ENCODE data around the gene C16orf89.

The C16orf89 gene

GRCh38 chr16:5031601-5032000 is 34.2 kb downstream of the C16orf89 start:
- TF ChIP-seq ISL1 (CRISPR knock-in tag; IDR thresholded peaks at IDR 0.05) (no peak), OSR1 (CRISPR knock-in tag; IDR thresholded peaks at IDR 0.05) (no peak), CREB5 (CRISPR knock-in tag; IDR thresholded peaks at IDR 0.05; ENCODE audit: low read depth) (no peak), ZC3H10 (CRISPR knock-in tag; IDR thresholded peaks at IDR 0.05) (no peak), GLIS3 (CRISPR knock-in tag; IDR thresholded peaks at IDR 0.05) (no peak), SNAI2 (CRISPR knock-in tag; IDR thresholded peaks at IDR 0.05) (no peak), ARNTL (CRISPR knock-in tag; IDR thresholded peaks at IDR 0.05; ENCODE audit: borderline replicate concordance, low read depth) (no peak), CSDC2 (CRISPR knock-in tag; IDR thresholded peaks at IDR 0.05) (no peak), ZFP3 (CRISPR knock-in tag; IDR thresholded peaks at IDR 0.05) (no peak), BACH2 (CRISPR knock-in tag; IDR thresholded peaks at IDR 0.05; ENCODE audit: borderline replicate concordance) (no peak), TCF4 (CRISPR knock-in tag; IDR thresholded peaks at IDR 0.05; ENCODE audit: borderline replicate concordance) (no peak), ZNF565 (CRISPR knock-in tag; conservative IDR thresholded peaks at IDR 0.05; ENCODE audit: low read depth) (no peak), TOX (CRISPR knock-in tag; IDR thresholded peaks at IDR 0.05; ENCODE audit: borderline replicate concordance) (no peak), TSHZ2 (CRISPR knock-in tag; IDR thresholded peaks at IDR 0.05) (no peak), ESRRG (CRISPR knock-in tag; IDR thresholded peaks at IDR 0.05) (no peak), PPARA (CRISPR knock-in tag; IDR thresholded peaks at IDR 0.05; ENCODE audit: borderline replicate concordance) (no peak), ZNF8 (CRISPR knock-in tag; IDR thresholded peaks at IDR 0.05) (no peak), RARB (CRISPR knock-in tag; IDR thresholded peaks at IDR 0.05) (no peak), ZFP30 (CRISPR knock-in tag; IDR thresholded peaks at IDR 0.05) (no peak)
- TF ChIP-seq, protein P1, sequence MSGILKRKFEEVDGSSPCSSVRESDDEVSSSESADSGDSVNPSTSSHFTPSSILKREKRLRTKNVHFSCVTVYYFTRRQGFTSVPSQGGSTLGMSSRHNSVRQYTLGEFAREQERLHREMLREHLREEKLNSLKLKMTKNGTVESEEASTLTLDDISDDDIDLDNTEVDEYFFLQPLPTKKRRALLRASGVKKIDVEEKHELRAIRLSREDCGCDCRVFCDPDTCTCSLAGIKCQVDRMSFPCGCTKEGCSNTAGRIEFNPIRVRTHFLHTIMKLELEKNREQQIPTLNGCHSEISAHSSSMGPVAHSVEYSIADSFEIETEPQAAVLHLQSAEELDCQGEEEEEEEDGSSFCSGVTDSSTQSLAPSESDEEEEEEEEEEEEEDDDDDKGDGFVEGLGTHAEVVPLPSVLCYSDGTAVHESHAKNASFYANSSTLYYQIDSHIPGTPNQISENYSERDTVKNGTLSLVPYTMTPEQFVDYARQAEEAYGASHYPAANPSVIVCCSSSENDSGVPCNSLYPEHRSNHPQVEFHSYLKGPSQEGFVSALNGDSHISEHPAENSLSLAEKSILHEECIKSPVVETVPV (CRISPR knock-in tag; IDR thresholded peaks at IDR 0.05) = no peak
- ATAC-seq = no peak

GRCh38 chr16:5030251-5030870 is 35.4 kb downstream of the C16orf89 start:
- ATAC-seq = no peak
- TF ChIP-seq ZNF565 (CRISPR knock-in tag; conservative IDR thresholded peaks at IDR 0.05; ENCODE audit: low read depth) (no peak), ZNF70 (CRISPR knock-in tag; IDR thresholded peaks at IDR 0.05) (no peak), ZFP3 (CRISPR knock-in tag; IDR thresholded peaks at IDR 0.05) (no peak), GLIS3 (CRISPR knock-in tag; IDR thresholded peaks at IDR 0.05) (no peak), TOX (CRISPR knock-in tag; IDR thresholded peaks at IDR 0.05; ENCODE audit: borderline replicate concordance) (no peak), ZFP30 (CRISPR knock-in tag; IDR thresholded peaks at IDR 0.05) (no peak), ARNTL (CRISPR knock-in tag; IDR thresholded peaks at IDR 0.05; ENCODE audit: borderline replicate concordance, low read depth) (no peak), ISL1 (CRISPR knock-in tag; IDR thresholded peaks at IDR 0.05) (no peak), ZNF8 (CRISPR knock-in tag; IDR thresholded peaks at IDR 0.05) (no peak), OSR1 (CRISPR knock-in tag; IDR thresholded peaks at IDR 0.05) (no peak), TSHZ2 (CRISPR knock-in tag; IDR thresholded peaks at IDR 0.05) (no peak), PPARA (CRISPR knock-in tag; IDR thresholded peaks at IDR 0.05; ENCODE audit: borderline replicate concordance) (no peak), TCF4 (CRISPR knock-in tag; IDR thresholded peaks at IDR 0.05; ENCODE audit: borderline replicate concordance) (no peak)

DNA sequence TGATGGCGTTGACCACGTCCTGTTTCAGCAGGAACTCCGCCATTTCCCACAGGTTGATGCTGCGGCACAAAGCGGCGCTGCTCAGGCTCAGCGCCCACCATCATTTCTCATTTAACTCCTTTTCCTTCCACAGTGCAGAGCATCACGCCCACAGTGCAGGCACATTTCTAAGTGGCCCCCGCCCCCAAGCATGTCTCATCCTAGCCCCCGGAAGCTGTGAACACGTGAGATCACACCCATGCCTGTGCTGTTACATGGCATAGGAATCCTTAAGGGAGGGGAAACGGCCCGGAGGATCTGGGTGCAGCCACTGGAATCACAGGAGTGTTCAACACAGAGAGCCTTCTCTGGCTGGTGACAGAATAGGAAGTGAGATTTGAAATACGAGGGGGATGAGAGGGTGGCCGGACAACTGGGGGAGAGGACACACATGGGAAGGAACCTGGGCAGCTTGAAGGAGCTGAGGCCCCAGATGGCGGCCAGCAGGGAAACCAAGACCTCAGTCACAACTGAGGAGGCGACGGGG is 36.7 kb downstream of the C16orf89 start:
- no peak for ATAC-seq
- TF ChIP-seq OSR1 (CRISPR knock-in tag; IDR thresholded peaks at IDR 0.05) = no peak
- TF ChIP-seq ESRRG (CRISPR knock-in tag; IDR thresholded peaks at IDR 0.05) = no peak
- TF ChIP-seq PPARA (CRISPR knock-in tag; IDR thresholded peaks at IDR 0.05; ENCODE audit: borderline replicate concordance) = no peak
- no peak for TF ChIP-seq RARB (CRISPR knock-in tag; IDR thresholded peaks at IDR 0.05)
- TF ChIP-seq SNAI2 (CRISPR knock-in tag; IDR thresholded peaks at IDR 0.05) = no peak
- no peak for TF ChIP-seq CREB5 (CRISPR knock-in tag; IDR thresholded peaks at IDR 0.05; ENCODE audit: low read depth)
- TF ChIP-seq, protein P1 (CRISPR knock-in tag; IDR thresholded peaks at IDR 0.05) = no peak
- TF ChIP-seq ZFP30 (CRISPR knock-in tag; IDR thresholded peaks at IDR 0.05) = no peak
- TF ChIP-seq TOX (CRISPR knock-in tag; IDR thresholded peaks at IDR 0.05; ENCODE audit: borderline replicate concordance) = no peak
- TF ChIP-seq ARNTL (CRISPR knock-in tag; IDR thresholded peaks at IDR 0.05; ENCODE audit: borderline replicate concordance, low read depth) = no peak
- TF ChIP-seq ZNF8 (CRISPR knock-in tag; IDR thresholded peaks at IDR 0.05) = no peak
